ENCODE results near the gene TAAR6. TPM values are rescaled to one million over a fixed set of nuclear protein-coding genes. Genes with fewer than 3 reads are reported as not detected.

TAAR6 gene
- total RNA-seq, 1 experiment from 2014 or later: not detected

- H3K27me3 ChIP-seq (ENCODE audit: insufficient read depth, low read depth): no peaks in the 10 kb centered on the region
- no TSS peak for BruUV-seq (replicated peaks)
- H3K36me3 ChIP-seq (ENCODE audit: low read depth): no peaks in the 10 kb centered on the region
- no peak within 1 kb of the TSS for H2AFZ ChIP-seq
- ChIA-PET POLR2A (ENCODE audit: unreplicated experiment) (no interaction called here), CTCF (interaction anchor here (0.6 kb wide), 1 partner anchor 60 kb away, joined by 3 read pairs; no protein-coding TSS in a partner anchor)
- no peaks in the 10 kb centered on the region for H3K4me1 ChIP-seq (replicated peaks; ENCODE audit: insufficient read depth)
- no peak for TF ChIP-seq CTCF (conservative IDR thresholded peaks at IDR 0.05)
- TF ChIP-seq EZH2 (IDR thresholded peaks at IDR 0.05; ENCODE audit: low read depth): no peak
- no peaks in the 10 kb centered on the region for H4K20me1 ChIP-seq (ENCODE audit: insufficient read depth)
- H3F3A ChIP-seq (ENCODE audit: insufficient read depth, low read depth): no peaks in the 10 kb centered on the region
- no peak within 1 kb of the TSS for H3K27ac ChIP-seq
- no peaks in the 10 kb centered on the region for H3K79me2 ChIP-seq (ENCODE audit: low read depth)
- H3K9me2 ChIP-seq (ENCODE audit: insufficient read depth): no peaks in the 10 kb centered on the region
- no peak for DNase-seq
- no peak within 1 kb of the TSS for H3K4me3 ChIP-seq
- no peaks in the 10 kb centered on the region for H3K9me3 ChIP-seq (ENCODE audit: insufficient read depth, low read depth)
- H3K4me2 ChIP-seq: no peak within 1 kb of the TSS
- intact Hi-C loops (cut with micrococcal nuclease; ENCODE audit: unreplicated experiment): no loop called here
Measured at GRCh38 chr6:132589454-132589853, 19.3 kb downstream of the TAAR6 start, which contains the start of gene TAAR5. TSS of gene TAAR5 (minus strand) at chr6:132589741. CDS start at chr6:132589686, 55 bp downstream.

- TF ChIP-seq CTCF (conservative IDR thresholded peaks at IDR 0.05): no peak
- TF ChIP-seq EZH2 (IDR thresholded peaks at IDR 0.05; ENCODE audit: low read depth): no peak
- no peaks in the 10 kb centered on the region for H3K27me3 ChIP-seq (ENCODE audit: insufficient read depth, low read depth)
- CTCF ChIA-PET: no interaction called here
- no peak overlapping the region for H2AFZ ChIP-seq
- H3K79me2 ChIP-seq (ENCODE audit: low read depth): no peaks in the 10 kb centered on the region
- BruUV-seq (replicated peaks): no TSS peak
- no peaks in the 10 kb centered on the region for H3K4me1 ChIP-seq (replicated peaks; ENCODE audit: insufficient read depth)
- H3K36me3 ChIP-seq (ENCODE audit: low read depth): no peaks in the 10 kb centered on the region
- H3K27ac ChIP-seq: no peak overlapping the region
- no peaks in the 10 kb centered on the region for H3F3A ChIP-seq (ENCODE audit: insufficient read depth, low read depth)
- H3K9me2 ChIP-seq (ENCODE audit: insufficient read depth): no peaks in the 10 kb centered on the region
- no peaks in the 10 kb centered on the region for H3K9me3 ChIP-seq (ENCODE audit: insufficient read depth, low read depth)
- H3K4me2 ChIP-seq: no peak overlapping the region
- no peak for DNase-seq
- POLR2A ChIA-PET (ENCODE audit: unreplicated experiment): no interaction called here
- no peak overlapping the region for H3K4me3 ChIP-seq
- H4K20me1 ChIP-seq (ENCODE audit: insufficient read depth): no peaks in the 10 kb centered on the region
- intact Hi-C loops (cut with micrococcal nuclease; ENCODE audit: unreplicated experiment): no loop called here
Measured at GRCh38 chr6:132590362-132590761, 20.2 kb downstream of the TAAR6 start.

GRCh38 chr6:132592855-132593254, 22.7 kb downstream of the TAAR6 start:
- Histone ChIP-seq H3K4me3 (no peak overlapping the region), H3K27me3 (ENCODE audit: insufficient read depth, low read depth) (no peaks in the 10 kb centered on the region), H3K9me3 (ENCODE audit: insufficient read depth, low read depth) (no peaks in the 10 kb centered on the region), H3K9me2 (ENCODE audit: insufficient read depth) (no peaks in the 10 kb centered on the region), H3K79me2 (ENCODE audit: low read depth) (no peaks in the 10 kb centered on the region), H4K20me1 (ENCODE audit: insufficient read depth) (no peaks in the 10 kb centered on the region), H3K27ac (no peak overlapping the region), H3K36me3 (ENCODE audit: low read depth) (no peaks in the 10 kb centered on the region), H3K4me1 (replicated peaks; ENCODE audit: insufficient read depth) (no peaks in the 10 kb centered on the region), H3F3A (ENCODE audit: insufficient read depth, low read depth) (no peaks in the 10 kb centered on the region), H2AFZ (no peak overlapping the region), H3K4me2 (no peak overlapping the region)
- no peak for DNase-seq
- ChIA-PET POLR2A (ENCODE audit: unreplicated experiment) (interaction anchor here (0.8 kb wide), 1 partner anchor 950 kb away, joined by 7 read pairs; no protein-coding TSS in a partner anchor), CTCF (no interaction called here)
- intact Hi-C loops (cut with micrococcal nuclease; ENCODE audit: unreplicated experiment): no loop called here
- no peak for TF ChIP-seq EZH2 (IDR thresholded peaks at IDR 0.05; ENCODE audit: low read depth)
- no peak for TF ChIP-seq CTCF (conservative IDR thresholded peaks at IDR 0.05)
- no TSS peak for BruUV-seq (replicated peaks)

All from PC-9 (cell line).